ENCODE results near the gene GTF3A.

GTF3A gene

GRCh38 chr13:27419328-27419727 is 5.1 kb upstream of the GTF3A start:
- TF ChIP-seq TCF12 (IDR thresholded peaks at IDR 0.05; ENCODE audit: low read depth) (no peak), ZBTB7A (IDR thresholded peaks at IDR 0.05; ENCODE audit: low read depth) (no peak), TEAD4 (IDR thresholded peaks at IDR 0.05) (no peak), REST (IDR thresholded peaks at IDR 0.05; ENCODE audit: low read depth) (no peak), TAF1 (IDR thresholded peaks at IDR 0.05; ENCODE audit: low read depth) (no peak)

GRCh38 chr13:27421101-27421871 is 3.1 kb upstream of the GTF3A start:
- TF ChIP-seq CREB1 (IDR thresholded peaks at IDR 0.05; ENCODE audit: low read depth) (no peak), YY1 (IDR thresholded peaks at IDR 0.05; ENCODE audit: low read depth) (no peak), RAD21 (IDR thresholded peaks at IDR 0.05; ENCODE audit: low read depth) (no peak), EP300 (IDR thresholded peaks at IDR 0.05; ENCODE audit: borderline replicate concordance) (no peak), FOXM1 (IDR thresholded peaks at IDR 0.05; ENCODE audit: borderline replicate concordance, low read depth) (no peak), CEBPB (IDR thresholded peaks at IDR 0.05) (no peak), TAF1 (IDR thresholded peaks at IDR 0.05; ENCODE audit: low read depth) (no peak), TCF12 (IDR thresholded peaks at IDR 0.05; ENCODE audit: low read depth) (no peak), MAX (IDR thresholded peaks at IDR 0.05) (no peak), EGR1 (IDR thresholded peaks at IDR 0.05) (no peak), REST (IDR thresholded peaks at IDR 0.05; ENCODE audit: low read depth) (no peak), ZBTB7A (IDR thresholded peaks at IDR 0.05; ENCODE audit: low read depth) (no peak), NFIC (IDR thresholded peaks at IDR 0.05) (no peak)

- no peak for TF ChIP-seq REST (IDR thresholded peaks at IDR 0.05; ENCODE audit: low read depth)
- TF ChIP-seq MAX (IDR thresholded peaks at IDR 0.05) = no peak
- TF ChIP-seq TEAD4 (IDR thresholded peaks at IDR 0.05) = no peak
- no peak for TF ChIP-seq ZBTB7A (IDR thresholded peaks at IDR 0.05; ENCODE audit: low read depth)
- no peak for TF ChIP-seq TAF1 (IDR thresholded peaks at IDR 0.05; ENCODE audit: low read depth)
- no peak for TF ChIP-seq RAD21 (IDR thresholded peaks at IDR 0.05; ENCODE audit: low read depth)
- no peak for TF ChIP-seq NFIC (IDR thresholded peaks at IDR 0.05)
- no peak for TF ChIP-seq CEBPB (IDR thresholded peaks at IDR 0.05)
- TF ChIP-seq EP300 (IDR thresholded peaks at IDR 0.05; ENCODE audit: borderline replicate concordance) = no peak
- TF ChIP-seq USF1 (IDR thresholded peaks at IDR 0.05) = no peak
- TF ChIP-seq TCF12 (IDR thresholded peaks at IDR 0.05; ENCODE audit: low read depth) = no peak
- no peak for TF ChIP-seq FOXM1 (IDR thresholded peaks at IDR 0.05; ENCODE audit: borderline replicate concordance, low read depth)
Observed at GRCh38 chr13:27423333-27423732, 1.1 kb upstream of the GTF3A start.

GRCh38 chr13:27425158-27425917 is 919 bp downstream of the GTF3A start:
- no peak for TF ChIP-seq FOXM1 (IDR thresholded peaks at IDR 0.05; ENCODE audit: borderline replicate concordance, low read depth)
- TF ChIP-seq EGR1 (IDR thresholded peaks at IDR 0.05) = no peak
- TF ChIP-seq TCF12 (IDR thresholded peaks at IDR 0.05; ENCODE audit: low read depth) = no peak
- no peak for TF ChIP-seq EP300 (IDR thresholded peaks at IDR 0.05; ENCODE audit: borderline replicate concordance)
- TF ChIP-seq TEAD4 (IDR thresholded peaks at IDR 0.05) = no peak
- TF ChIP-seq USF1 (IDR thresholded peaks at IDR 0.05) = no peak
- TF ChIP-seq MAX (IDR thresholded peaks at IDR 0.05) = no peak
- no peak for TF ChIP-seq NFIC (IDR thresholded peaks at IDR 0.05)
- no peak for TF ChIP-seq TAF1 (IDR thresholded peaks at IDR 0.05; ENCODE audit: low read depth)
- TF ChIP-seq YY1 (IDR thresholded peaks at IDR 0.05; ENCODE audit: low read depth) = no peak

All from Ishikawa (cell line).